CD4-positive, alpha-beta T cell treated with Interferon alpha-2 for 1 hour (primary cell): ENCODE results near the gene C3orf33.

Experiments
- DNase-seq, 2 donors: peaks; one replicate each; pipeline ENCODE4 v3.0.0-alpha.2; 2020 to 2022

C3orf33 gene

GRCh38 chr3:155739154-155739553, 66.9 kb downstream of the C3orf33 start:
- peak in 1 of 2 donors; percentile 10 for DNase-seq

GRCh38 chr3:155738580-155739076, 67.5 kb downstream of the C3orf33 start:
- no peak for DNase-seq

- DNase-seq = no peak
Measured at GRCh38 chr3:155737844-155738460, 68.1 kb downstream of the C3orf33 start.

DNA sequence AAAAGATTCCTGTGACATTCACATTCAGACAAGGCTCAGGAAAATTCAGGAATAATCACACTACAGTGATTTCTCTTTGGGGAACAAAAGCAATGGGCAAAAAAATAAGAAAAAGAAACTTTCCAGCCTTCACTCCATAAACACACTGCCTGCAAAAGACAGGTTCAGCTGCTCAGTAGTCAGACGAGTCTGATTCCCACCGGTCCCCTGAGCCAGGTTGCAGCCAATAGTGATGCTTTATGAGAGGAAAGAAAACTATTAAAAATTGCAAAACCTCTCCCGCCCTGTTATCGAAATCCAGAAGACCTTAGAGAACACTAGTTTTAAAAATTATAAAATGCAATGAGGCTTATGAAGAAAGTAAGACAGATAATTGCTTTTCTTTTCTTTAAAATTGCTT, 69.7 kb downstream of the C3orf33 start:
- DNase-seq = no peak

DNA sequence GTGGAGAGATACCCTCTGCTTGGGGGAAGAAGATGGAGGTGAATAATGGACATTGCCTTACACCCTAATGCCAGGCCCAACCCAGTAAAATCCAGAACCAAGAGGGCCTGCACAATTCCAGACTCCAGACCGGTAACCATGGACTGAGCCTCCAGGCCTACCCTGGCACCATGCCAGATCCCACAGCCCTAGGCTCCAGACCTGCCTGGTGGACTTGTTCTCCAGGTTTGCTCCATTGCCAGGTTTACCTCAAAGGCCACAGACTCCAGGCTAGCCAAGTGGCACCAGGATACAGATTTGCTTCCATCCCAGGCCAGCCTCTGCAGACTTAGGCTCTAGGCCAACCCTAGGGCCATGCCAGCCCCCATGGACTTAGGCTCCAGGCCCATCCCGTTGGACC, 75.2 kb downstream of the C3orf33 start:
- no peak for DNase-seq

DNA sequence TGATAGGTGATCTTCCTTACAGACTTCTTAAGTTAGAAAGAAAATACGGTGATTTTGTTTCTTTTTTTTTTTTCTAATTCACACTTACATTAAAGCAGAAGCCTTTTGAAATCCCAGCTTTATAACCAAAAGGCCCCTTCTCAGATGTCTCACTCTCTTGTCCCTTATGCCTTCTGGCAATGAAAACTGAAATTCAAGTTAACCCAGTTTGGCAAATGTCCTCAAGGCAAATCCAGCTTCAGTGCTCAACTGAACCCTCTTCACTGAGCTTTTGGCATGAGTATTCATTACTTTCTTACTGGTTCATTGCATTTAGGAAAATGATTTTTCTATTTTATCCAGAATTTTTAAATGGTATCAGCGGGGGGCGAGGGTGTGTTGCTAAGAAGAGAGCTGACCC, 78.2 kb downstream of the C3orf33 start:
- no peak for DNase-seq

- DNase-seq = no peak
Measured at GRCh38 chr3:155714295-155714718, 91.8 kb downstream of the C3orf33 start.
